Transverse colon (tissue), 4 donors: ENCODE data around the gene LRFN5. TPM values are rescaled to one million over a fixed set of nuclear protein-coding genes. Genes with fewer than 3 reads are reported as not detected.

Experiments
- DNase-seq: peaks from one replicate; pipeline ENCODE4 v3.0.0-alpha.2; 2019
- H3K27ac ChIP-seq, 4 donors: fragments of 200-600 bp; sonication (generic); 2 replicates each; pipeline ENCODE4 v1.5.1; 2016 to 2018; ENCODE audit warnings: inconsistent platforms in 4 of 4
- H3K27me3 ChIP-seq: fragments of 200-600 bp; sonication (generic); 2 replicates; pipeline ENCODE4 v1.5.1; 2017; ENCODE audit warnings: inconsistent platforms
- H3K36me3 ChIP-seq, 4 donors: fragments of 200-600 bp; sonication (generic); 2 replicates each; pipeline ENCODE4 v1.5.1; 2017 to 2019; ENCODE audit warnings: inconsistent platforms in 4 of 4
- H3K4me1 ChIP-seq, 4 donors: fragments of 200-600 bp; sonication (generic); 2 replicates each; pipeline ENCODE4 v1.5.1; 2017 to 2020; ENCODE audit warnings: inconsistent platforms in 4 of 4
- H3K4me3 ChIP-seq, 4 donors: fragments of 200-600 bp; sonication (generic); 1 replicate in 1 of 4; 2 replicates in 3 of 4; pipeline versions ENCODE4 v1.5.1 to v1.6.1; 2017 to 2019; ENCODE audit warnings: inconsistent platforms in 4 of 4
- H3K9me3 ChIP-seq, 2 donors: fragments of 200-600 bp; sonication (generic); 2 replicates each; pipeline ENCODE4 v1.5.1; 2017 to 2019; ENCODE audit warnings: inconsistent platforms in 2 of 2
- CTCF ChIP-seq, 5 experiments: fragments of 200-600 bp in 3 of 5; fragments of 450-650 bp in 2 of 5; sonication (generic) in 3 of 5; IDR thresholded peaks; 1 replicate in 2 of 5; 2 replicates in 3 of 5; pipeline ENCODE4 v1.5.1; 2016 to 2017; ENCODE audit warnings: antibody characterized with exemption in 5 of 5, inconsistent platforms in 3 of 5, mild to moderate bottlenecking in 2 of 5, moderate library complexity in 1 of 5
- EP300 ChIP-seq: sonication (generic); formaldehyde crosslinking; IDR thresholded peaks from one replicate; pipeline ENCODE4 v1.6.1; 2017; ENCODE audit warnings: antibody characterized with exemption, low read depth
- POLR2A ChIP-seq: fragments of 450-650 bp; IDR thresholded peaks from one replicate; pipeline ENCODE4 v1.6.1; 2016; ENCODE audit warnings: antibody characterized with exemption, mild to moderate bottlenecking, moderate library complexity
- POLR2AphosphoS5 ChIP-seq, 3 donors: sonication (generic); formaldehyde crosslinking; IDR thresholded peaks; one replicate each; pipeline ENCODE4 v1.6.1; 2016; ENCODE audit warnings: antibody characterized with exemption in 3 of 3
- WGBS, 2 donors: methylation state at CpG; one replicate each; pipeline ENCODE4 v1.1.5; 2018; ENCODE audit warnings: low coverage in 1 of 2; 5-methylcytosine and 5-hydroxymethylcytosine counted together
- in situ Hi-C, 4 donors: fragments of 200-750 bp; cut with MboI; loops; one replicate each; pipeline versions ENCODE4 v1.15.0 to v1.15.1; 2017; ENCODE audit warnings: low sequenced_read_pairs in 3 of 4, low pct_ligation_motif_present in 1 of 4, low pct_unique_long_range_greater_than_20kb in 1 of 4
- intact Hi-C: fragments of 100-400 bp; cut with DNase I; formaldehyde crosslinking; loops from one replicate; pipeline ENCODE4 v1.15.1; 2023; ENCODE audit warnings: low total_unique reads
- total RNA-seq, 4 donors: library from RNA; depleted of rRNA; stranded (reverse); fragments of >200 nt; gene quantifications; one replicate each; pipeline ENCODE4 v1.1.0, GENCODE V29; 2016

Gene LRFN5
- total RNA-seq, 4 donors from 2014 or later: 0.40 to 4.5 (median 1.5) TPM

- Histone ChIP-seq H3K36me3 (no peaks in the 10 kb centered on the region), H3K4me1 (no peaks in the 10 kb centered on the region), H3K9me3 (no peaks in the 10 kb centered on the region), H3K27me3 (no peaks in the 10 kb centered on the region), H3K27ac (no peak overlapping the region), H3K4me3 (no peak overlapping the region)
- intact Hi-C loops: no loop called here
- in situ Hi-C loops: no loop called here
- DNase-seq: no peak
- 59% methylated on average over 1 of the region's 1 CpG; no CpG with 5 or more reads in 1 of the 2 donors for WGBS, 2 donors
- TF ChIP-seq POLR2A (no peak), EP300 (no peak), POLR2AphosphoS5 (IDR thresholded peaks at IDR 0.05) (no peak), CTCF (IDR thresholded peaks at IDR 0.05) (no peak)
These were observed 167.0 kb downstream of the LRFN5 start for GRCh38 chr14:41773536-41774279.

GRCh38 chr14:41782511-41782910, 175.8 kb downstream of the LRFN5 start:
- intact Hi-C loops (no loop called here), in situ Hi-C loops (no loop called here)
- Histone ChIP-seq H3K4me1 (no peaks in the 10 kb centered on the region), H3K36me3 (no peaks in the 10 kb centered on the region), H3K27ac (no peak overlapping the region), H3K27me3 (no peaks in the 10 kb centered on the region), H3K4me3 (no peak overlapping the region), H3K9me3 (no peaks in the 10 kb centered on the region)
- TF ChIP-seq POLR2AphosphoS5 (IDR thresholded peaks at IDR 0.05) (no peak), EP300 (no peak)
- DNase-seq: no peak

GRCh38 chr14:41783403-41783802, 176.7 kb downstream of the LRFN5 start:
- H3K4me3 ChIP-seq: no peak overlapping the region
- no peaks in the 10 kb centered on the region for H3K9me3 ChIP-seq
- TF ChIP-seq POLR2AphosphoS5 (IDR thresholded peaks at IDR 0.05): no peak
- TF ChIP-seq EP300: no peak
- no peak for TF ChIP-seq POLR2A
- TF ChIP-seq CTCF (IDR thresholded peaks at IDR 0.05): no peak
- no peaks in the 10 kb centered on the region for H3K4me1 ChIP-seq
- WGBS, 2 donors: 78 to 83% methylated on average over 2 of the region's 2 CpGs
- in situ Hi-C loops: no loop called here
- H3K27ac ChIP-seq: no peak overlapping the region
- H3K36me3 ChIP-seq: no peaks in the 10 kb centered on the region
- intact Hi-C loops: no loop called here
- no peaks in the 10 kb centered on the region for H3K27me3 ChIP-seq
- DNase-seq: no peak

GRCh38 chr14:41785696-41786095, 179.0 kb downstream of the LRFN5 start:
- no peaks in the 10 kb centered on the region for H3K36me3 ChIP-seq
- no peaks in the 10 kb centered on the region for H3K9me3 ChIP-seq
- H3K27me3 ChIP-seq: no peaks in the 10 kb centered on the region
- intact Hi-C loops: no loop called here
- WGBS, 2 donors: 76 to 86% methylated on average over 1 to 6 of the region's 6 CpGs
- TF ChIP-seq CTCF (IDR thresholded peaks at IDR 0.05): no peak
- H3K4me3 ChIP-seq: no peak overlapping the region
- no peak overlapping the region for H3K27ac ChIP-seq
- DNase-seq: no peak
- in situ Hi-C loops: no loop called here
- H3K4me1 ChIP-seq: no peaks in the 10 kb centered on the region

DNA sequence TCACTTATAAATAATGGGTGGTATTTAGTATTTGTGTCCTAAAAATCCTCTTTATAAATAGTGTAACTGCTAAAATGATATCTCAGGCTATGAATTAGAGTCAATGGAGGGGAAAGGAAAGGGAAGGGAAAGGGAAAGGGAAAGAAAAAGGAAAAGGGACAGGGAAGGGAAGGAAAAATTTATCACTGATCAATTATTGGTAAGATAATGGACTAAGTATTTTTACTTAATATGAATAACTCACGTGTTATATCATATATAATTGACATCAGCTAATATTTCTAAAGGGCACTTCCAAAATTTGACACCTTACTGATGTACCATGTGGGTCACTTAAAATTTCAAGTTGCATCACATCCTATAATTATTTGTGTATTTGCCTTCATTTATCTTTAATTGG, 193.1 kb downstream of the LRFN5 start:
- in situ Hi-C loops (no loop called here), intact Hi-C loops (no loop called here)
- no peak for DNase-seq
- TF ChIP-seq EP300 (no peak), POLR2AphosphoS5 (IDR thresholded peaks at IDR 0.05) (no peak), CTCF (IDR thresholded peaks at IDR 0.05) (no peak), POLR2A (no peak)
- Histone ChIP-seq H3K4me3 (no peak overlapping the region), H3K4me1 (no peaks in the 10 kb centered on the region), H3K27me3 (no peaks in the 10 kb centered on the region), H3K27ac (no peak overlapping the region), H3K9me3 (no peaks in the 10 kb centered on the region), H3K36me3 (no peaks in the 10 kb centered on the region)
- 50 to 63% methylated on average over 1 of the region's 1 CpG for WGBS, 2 donors
